NK-92 treated with Interleukin-12 subunit alpha and Interleukin-12 subunit beta, amount 100 ng/mL, for 24 hours (cell line): ENCODE measurements around the gene BCL6.

Experiments used
- DNase-seq: peaks from one replicate; lab custom pipeline; 2025; lab: John Stamatoyannopoulos, UW

The BCL6 gene

DNA sequence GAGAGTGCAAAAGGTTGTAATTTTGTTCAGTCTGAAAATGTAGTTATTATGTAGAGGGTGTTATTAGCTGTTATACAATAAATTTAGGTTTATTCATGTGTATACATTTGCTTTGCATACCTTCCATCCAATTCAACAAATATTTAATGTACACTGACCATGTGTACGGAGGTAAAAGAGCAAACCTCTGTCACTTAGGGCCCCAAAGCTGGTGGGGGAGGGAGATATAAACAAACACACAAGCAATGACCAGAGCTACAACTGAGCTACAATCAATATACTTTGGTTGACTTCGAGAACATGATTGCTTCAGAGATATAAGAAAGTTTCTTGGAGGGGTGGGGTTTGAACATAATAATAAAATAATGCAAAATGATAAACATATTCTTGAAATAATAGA, 17.5 kb upstream of the BCL6 start:
- no peak for DNase-seq

DNA sequence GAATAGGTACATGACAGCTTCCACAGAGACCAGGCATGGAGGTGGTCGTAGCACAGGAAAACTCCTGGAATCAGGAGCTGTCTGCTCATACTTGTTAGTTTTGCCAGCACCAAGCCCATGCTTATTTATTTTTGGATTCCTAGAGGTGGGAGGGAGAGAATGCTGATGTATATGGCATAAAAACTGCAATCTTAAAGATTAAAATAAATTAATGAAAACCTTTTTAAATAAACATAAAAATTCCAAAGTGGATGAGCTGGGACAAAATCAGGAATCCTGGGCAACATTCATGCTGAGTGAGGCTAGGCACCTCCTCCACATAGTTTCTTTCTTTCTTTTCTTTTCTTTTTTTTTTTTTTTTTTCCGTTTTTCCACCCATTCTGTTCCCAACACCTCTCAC, 14.3 kb upstream of the BCL6 start:
- no peak for DNase-seq

DNA sequence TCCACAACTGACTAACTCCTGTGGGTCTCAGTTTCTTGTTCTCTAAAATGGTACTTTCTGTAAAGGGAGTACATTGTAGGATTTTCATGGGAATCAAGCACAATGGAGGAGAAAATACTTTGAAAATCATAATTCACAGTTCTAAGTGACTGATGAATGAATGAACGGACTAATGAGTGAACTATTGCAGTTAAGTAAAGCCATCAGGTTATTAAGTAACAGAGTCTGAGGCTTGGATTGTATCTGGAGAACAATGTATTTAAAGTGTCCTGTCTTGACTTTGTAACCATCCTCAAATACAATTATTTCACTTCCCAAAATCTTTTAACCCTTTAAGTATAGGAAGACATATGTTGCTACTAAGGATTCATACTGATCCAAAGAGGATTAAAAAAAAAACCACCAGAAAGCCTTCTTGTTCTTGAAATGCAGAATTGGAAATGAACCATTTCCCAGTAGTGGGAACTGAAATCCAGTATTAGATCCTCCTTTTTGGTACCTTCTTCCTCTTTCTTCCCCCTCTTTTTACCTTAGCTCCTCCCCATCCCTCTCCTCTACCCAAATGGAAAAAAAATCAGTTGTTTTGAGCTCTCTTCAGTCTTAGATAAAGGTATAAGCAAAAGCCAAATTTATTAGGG, 13.2 kb upstream of the BCL6 start:
- DNase-seq = no peak

DNA sequence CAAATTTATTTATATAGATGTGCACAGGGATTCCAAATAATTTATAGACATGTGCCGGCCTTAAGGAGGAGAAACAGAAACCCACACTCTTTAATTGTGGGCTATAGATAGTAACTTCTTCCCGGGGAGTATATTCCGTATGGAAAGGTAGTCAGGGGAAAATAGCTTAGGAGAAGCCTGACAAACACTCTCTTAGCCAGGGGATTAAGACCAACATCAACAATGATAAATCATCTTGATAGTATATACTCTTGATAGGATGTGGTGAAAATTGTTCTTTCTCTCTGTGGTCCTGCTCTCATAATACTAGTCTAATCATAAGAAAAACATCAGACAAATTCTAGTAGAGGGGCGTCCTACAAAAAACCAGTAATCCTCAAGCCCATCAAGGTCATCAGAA, 8.2 kb upstream of the BCL6 start:
- DNase-seq = no peak

DNA sequence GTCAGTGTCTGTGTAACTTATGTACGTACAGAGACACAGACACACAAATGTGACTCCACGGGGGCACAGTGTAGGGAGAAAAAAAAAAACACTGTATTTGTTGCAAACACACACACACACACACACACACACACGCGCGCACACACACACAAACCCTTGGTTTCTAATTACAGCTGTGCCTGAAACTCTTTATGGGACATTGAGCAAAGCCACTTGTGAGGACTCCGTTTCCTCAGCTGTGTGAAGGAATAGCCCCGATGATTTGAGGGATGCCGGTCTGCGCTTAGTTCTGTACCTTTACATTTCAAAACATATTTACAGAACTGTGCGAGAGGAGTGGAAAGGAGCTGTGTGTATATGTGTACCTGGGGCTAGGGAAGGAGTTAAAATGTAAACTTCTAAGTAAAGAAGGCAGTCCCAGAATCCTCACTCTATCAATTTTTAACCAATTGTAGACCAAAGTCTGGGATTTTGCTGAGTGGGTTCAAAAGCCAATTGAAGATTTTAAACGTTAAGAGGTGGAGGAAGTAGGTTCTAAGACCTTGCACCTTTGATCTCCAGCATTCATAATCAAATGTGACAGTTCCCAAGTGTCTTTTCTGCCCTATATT, 5.3 kb upstream of the BCL6 start:
- DNase-seq = no peak

DNA sequence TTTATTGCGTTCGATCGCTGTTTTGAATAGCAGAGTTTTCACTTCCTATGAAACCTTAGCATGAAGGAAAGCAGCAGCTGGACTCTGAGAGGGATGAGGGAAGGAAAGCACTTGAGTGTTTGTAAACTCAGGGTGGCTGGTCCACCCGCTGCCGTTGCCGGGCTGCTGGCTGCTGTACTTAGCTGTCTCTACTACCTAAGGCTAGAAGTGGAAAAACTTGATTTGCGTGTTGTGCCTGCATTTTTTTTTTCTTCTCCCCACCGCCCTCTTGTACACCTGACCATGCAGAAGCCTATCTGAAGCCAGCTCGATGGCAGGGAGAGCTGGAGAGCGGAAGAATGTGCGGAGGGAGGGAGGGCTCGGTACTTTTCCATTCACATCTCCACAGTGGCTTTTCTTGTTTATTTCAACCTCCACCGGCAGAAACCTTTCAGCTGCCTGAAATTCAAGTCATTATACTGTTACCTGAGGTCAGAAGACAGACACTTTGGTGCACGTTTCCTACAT, 4.8 kb upstream of the BCL6 start:
- no peak for DNase-seq

DNA sequence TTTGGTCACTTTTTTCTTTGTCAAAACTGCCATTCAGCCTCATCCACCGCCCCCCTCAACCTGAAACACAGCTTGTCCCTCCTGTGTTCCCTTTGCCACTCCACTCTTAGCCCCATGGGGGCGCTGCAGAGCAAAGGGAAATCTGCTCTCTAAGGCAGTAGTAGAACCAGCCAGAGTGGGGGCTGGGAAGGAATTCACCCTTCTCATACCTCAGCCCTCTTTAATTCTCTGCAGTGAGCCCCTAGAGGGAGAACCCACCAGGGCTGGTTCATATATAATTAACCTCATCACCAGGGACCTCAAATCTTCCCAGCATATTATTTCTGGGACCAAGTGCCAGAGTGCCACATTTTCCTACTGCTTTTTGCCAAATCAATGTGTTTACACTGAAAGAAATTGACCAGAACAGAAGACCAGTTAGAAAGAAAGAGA, 2.8 kb upstream of the BCL6 start:
- peak; percentile 84 for DNase-seq

DNA sequence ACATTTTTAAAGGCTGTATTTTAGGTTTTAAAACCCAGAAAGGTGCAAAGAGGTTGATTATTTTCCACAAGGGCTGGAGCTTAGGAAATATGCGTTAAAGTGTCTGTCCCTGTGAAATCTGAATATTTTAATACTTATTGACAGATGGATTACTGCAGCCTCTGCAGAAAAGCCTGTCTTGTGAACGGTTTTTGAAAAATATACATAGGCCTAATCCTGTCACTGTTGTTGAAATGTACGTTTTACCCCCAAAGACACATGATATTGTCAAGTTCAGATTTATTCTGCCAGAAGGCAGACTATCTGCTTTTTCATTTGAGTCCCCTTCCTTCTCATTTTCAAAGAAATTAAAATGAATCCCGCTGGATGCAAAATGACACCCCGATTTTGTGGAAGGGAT, 2.2 kb upstream of the BCL6 start:
- no peak for DNase-seq

DNA sequence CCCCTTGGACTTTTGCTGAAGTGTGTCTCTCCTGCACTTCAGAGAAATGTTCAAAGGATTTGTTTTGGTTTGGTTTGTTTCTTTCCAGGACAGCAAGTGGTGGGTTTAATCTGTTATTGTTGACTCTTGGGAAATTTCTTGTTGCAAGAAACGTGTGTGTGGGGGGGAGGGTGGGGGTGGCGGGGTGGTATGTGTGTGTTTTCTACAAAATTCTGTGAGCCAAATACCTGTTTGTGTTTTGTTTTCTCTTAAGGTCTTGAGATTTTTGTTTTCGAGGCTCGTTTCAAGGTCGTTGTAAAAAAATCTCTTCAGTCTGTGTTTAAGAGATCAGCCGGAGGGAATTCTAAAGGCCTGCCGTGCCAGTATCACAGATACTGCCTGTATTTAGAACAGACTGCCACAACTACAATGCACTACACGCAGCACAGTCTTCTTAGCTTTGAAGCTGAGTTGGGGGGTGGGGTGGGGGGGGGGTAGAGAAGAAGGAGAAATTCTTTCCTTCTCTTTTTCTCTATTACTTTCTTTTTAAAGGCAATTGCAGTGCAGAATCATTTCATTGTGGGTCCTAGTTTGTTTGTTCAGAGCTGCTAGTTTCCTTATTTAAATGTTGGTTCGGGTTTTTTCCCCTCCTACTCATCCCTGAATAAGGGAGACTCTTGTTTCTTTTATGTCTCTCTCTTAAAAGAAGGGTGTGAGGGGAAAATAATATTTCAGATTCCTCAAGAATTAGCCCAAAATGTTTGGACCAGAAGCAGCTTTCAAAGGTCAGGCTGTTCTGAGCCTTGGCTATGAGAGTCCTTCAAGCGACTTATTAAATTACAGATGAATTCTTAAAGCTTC, 1.4 kb upstream of the BCL6 start:
- DNase-seq = peak; percentile 7

DNA sequence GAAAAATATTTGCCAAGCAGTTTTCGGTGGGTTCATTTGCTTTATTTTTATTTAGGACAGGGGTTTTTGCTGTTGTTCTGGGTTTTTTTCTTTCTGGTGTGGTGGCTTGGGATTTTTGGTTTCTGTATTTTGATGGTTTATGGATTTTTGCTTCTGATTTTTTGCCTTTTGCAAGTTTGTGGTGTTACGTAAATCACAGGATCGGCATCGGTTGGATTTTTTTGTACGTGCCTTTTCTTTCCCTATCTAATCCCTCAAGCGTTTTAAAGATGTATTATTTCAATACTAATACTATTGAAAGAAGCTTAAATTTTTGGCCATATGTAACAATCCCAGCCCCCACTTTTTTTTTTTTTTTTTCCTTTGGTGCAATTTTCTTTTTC, 782 bp upstream of the BCL6 start:
- no peak for DNase-seq

DNA sequence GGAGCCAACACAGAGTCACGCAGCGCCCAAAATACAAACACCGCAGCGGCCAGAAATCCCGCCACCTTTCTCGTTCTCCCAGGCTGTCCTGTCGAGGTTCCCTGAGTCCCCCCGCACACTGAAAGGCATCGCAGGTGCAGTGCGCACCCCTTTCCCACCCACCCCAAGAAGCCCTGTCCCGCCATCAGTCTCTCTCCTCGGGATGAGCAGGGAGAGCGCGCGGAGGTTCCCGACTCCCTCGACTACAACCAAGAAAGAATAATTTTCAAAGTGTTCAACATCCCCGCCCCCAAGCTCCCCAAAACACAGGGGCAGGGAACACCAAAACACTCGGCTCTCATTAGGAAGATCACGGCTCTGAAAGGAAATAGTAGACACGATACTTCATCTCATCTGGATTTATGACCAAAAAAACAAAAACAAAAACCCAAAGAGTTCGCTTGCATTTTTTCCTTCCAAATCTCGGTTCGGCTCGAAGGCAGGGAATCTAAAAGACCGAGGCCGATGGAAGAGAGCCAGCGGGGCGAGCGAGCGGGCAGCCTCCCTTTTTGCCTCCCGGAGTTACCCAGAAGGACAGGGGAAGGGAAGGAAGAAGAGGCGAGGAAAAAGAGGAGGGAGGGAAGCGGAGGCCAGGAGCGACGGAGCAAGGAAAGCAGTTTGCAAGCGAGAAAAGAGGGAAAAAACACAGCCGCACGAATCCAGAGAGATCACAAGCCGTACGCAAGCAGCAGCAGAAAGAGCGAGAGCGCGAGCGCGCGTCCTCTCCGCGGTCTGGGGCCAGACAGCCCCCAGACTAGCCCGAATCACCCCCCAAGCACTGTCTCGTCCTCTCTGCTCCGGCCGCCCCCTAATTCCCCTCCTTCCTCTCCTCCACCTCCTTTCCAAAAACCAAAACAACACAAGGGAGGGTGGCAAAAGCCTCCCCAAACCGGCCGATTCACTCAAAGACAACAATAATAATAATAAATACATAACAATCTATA, 808 bp downstream of the BCL6 start:
- DNase-seq = peak; percentile 56

DNA sequence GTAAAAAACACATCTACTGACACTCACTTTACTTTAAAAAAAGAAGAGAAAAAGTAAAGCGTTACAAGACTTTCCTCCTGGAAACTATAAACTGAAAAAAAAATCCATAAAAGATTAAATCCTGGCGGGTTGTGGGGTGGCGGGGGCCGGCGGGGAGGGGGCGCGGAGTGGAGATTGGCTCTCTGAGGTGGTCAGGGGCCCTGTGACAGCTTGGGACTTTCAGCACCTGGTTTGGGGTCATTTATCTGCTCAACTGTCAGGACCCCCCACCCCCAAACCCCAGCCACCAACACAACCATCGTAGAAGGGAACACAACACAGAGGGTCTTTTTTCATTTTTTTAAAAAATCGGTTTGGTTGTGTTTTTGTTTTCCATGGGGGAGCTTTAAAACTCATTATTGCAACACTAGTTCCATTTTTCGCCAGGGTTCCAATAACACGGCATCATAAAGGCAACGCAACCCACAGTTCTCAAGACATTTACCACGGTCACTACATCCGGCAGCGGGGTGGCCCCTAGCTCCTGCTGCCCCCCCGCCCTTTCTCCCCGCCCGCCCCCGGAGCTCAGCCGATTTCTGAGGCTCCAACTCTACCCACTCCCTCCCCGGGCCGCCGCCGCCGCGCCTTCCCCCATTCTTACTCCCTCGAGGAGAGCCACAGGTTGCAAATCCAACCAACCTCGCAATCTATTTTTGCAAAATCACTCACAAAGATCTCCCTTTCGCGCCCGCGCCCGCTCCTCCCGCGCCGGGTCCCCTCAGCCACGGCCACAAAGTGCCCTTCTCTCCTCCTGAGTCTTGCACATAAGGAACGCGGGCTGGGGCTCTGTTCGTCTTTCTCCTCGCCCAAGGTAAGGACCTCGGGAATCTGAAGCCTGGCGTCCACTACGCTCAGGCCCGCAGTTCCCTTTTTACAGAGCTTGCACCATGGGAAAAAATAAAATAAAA, 1.8 kb downstream of the BCL6 start:
- peak; percentile 68 for DNase-seq

DNA sequence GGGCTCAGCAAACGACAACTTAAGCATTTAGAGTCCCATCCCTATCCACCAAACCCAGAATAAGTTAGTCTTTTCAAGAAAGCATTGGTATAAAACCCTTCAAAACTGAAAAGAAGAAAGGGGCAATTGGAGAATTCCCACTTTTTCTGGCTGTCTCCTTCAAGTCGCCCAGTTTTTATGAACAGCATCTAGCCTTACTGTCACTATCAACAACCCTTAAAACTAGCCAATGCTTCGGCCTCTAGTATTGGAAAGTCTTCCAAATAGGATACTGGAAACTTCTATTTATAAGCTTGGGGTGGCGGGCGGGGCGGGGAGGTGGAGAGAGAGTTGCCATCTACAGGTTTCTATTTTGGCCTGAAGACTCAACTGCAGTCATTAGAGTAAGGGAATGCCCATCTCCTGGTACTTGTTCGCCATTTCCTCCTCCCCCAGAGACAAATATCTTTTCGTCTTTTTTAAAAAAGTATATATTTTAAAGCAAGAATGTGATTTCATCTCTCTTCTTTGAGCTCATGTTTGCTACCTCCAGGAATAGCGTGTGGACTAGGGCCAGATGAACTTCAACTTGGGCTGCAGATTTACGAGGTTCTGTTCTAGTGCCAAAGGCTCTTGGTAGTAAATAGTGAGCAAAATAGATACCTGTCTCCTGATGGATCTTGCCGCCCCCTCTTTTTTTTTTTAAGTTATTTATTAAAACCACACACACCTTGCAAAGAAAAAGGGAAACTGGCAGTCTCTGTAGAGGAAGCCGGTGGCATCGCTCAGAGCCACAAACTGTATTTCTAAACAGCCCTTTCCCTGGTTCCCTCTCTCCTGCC, 2.7 kb downstream of the BCL6 start:
- DNase-seq = no peak

DNA sequence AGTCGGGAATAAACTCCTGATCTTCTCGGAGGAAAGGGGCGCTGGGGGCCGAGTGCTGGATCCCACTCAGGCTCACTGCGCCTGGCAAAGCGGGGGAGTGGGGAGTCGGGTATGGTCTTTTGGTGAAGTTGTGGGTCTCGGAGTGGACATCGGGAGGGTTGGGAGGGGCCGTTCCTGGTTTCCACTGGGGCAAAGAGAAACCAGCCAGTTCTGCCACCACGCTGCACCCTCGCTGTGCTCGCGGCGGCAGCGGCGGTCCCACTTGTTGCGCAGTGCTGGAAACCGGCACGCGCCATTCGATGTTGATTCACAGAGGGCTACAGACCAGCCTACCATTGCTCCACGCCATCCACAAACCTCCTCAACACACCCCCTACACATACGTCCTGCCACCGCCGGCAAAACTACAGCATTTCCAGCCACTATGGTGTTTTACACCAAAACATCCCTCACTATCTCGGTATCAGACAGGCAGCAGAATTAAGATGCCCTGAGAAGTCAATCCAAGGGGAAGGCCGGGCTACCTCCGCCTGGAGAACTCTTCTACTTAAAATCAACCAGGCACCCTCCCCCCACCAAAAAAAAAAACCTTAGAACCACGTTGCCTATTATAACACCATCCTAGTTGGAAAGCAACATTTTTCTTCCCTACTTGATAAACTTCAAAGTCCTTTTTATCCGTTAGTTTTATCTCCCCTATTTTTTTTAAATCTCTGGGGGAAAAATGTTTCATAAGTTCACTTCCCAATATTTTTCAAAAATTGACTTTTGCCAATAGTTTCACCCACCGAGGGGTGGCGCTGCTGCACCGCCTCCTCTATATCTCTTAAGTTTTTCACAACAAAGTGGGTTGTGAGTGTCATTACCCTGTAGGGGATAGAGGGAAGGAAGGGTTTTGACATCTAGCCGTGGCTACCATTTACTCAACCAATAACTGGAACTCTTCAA, 3.6 kb downstream of the BCL6 start:
- peak; percentile 54 for DNase-seq

DNA sequence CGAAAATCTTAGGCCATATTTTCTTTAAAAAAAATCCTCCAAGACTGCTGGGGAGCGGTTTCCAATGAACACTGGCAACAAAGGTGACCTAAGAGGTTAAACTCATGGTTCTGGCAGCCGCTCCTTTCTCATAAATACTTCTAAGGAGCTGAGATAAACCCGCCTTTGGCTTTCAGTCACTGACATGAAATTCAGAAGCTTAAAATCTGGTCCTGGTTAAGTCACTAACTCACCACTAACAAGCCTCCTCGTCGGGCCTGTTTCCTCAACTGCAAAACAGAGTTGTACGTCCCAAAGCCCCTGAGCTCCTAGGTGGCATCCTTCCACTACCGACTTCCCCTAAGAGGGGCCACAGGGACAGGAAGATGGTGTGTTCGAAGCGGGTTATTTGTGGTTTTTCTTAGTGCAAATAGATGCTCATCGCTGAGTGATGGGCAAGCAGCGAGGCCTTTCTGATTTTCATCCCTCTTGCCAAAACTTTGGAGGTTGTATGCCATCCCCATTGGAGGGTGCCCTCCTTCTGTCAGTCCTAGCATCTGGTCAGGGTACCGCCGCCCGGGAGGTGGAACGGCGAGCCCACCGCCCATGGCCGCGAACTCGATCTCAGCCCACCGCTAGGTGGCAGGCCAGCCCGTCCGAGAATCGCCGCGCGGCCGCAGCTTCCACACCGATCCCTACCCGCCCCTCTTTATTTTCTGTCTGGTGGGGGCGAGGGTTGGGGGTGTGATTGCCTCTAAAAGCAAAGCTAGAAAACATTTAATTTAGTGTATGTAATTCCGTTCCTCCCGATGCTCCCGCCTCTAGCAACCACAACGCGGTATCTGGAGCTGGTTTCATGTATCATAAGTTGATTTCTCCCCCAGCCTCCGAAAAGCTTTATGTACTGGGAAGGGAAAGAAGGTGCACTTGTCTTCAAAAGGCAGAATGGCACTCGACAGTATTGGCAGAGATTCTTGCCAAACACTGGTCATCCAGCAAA, 4.6 kb downstream of the BCL6 start:
- DNase-seq = peak; percentile 70

DNA sequence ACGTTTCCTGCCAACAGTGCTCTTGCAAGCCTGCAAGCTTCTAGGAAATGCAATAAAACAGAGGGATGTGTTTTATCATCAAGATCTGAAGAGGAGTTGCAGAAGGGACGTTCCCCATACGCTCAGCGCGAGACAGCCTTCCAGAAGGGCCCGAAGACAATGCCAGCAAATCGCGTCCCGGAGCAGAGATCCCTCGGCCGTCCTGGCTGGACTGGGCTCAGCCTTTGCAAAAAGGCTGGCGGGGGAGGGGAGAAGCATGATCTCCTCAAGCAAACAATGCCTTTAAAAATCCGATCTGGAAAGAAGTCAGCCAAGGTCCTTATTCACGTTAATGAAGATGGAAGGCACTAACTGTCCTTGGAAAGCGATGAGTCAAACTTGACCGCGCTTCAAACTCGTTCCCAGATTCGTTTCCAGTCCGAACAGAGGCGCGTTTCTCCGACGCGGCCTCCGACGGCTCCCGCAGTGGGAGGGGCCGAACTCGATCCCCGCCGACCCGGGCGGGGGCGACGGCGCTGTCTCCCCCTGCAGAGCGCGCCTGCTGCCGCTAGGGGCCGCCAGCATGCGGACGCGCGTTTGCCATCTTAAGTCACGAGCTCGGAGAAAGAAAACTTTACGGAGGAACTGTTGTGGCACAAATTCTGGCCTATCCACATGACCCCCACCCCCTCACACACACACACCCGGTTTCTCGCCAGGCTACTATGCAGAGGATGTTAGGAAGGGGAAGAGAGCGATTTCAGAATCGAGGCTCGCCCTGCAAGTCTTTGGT, 5.5 kb downstream of the BCL6 start:
- peak; percentile 60 for DNase-seq
